HG02610 (cell line): ENCODE results near the gene SLCO2B1.

Experiments used
- ATAC-seq: cut with Tn5 transposase; IDR thresholded peaks from one replicate; pipeline ENCODE4 v1.9.1; 2021; ENCODE audit warnings: mild to moderate bottlenecking, moderate library complexity; ENCODE audit not compliant: unreplicated experiment

SLCO2B1 gene

GRCh38 chr11:75246006-75246670 is 95.2 kb downstream of the SLCO2B1 start:
- ATAC-seq = no peak

GRCh38 chr11:75246671-75247350 is 95.9 kb downstream of the SLCO2B1 start:
- ATAC-seq = no peak

GRCh38 chr11:75248924-75249256 is 98.0 kb downstream of the SLCO2B1 start:
- ATAC-seq = no peak

- no peak for ATAC-seq
Measured at GRCh38 chr11:75249704-75250103, 98.8 kb downstream of the SLCO2B1 start.

- ATAC-seq = no peak
Measured at GRCh38 chr11:75254326-75254725, 103.4 kb downstream of the SLCO2B1 start.
